Measurements from ENCODE around the gene TBC1D30.
"Not testable (repeated sequence)": the region's sequence is repeated elsewhere in the genome, so short reads cannot be mapped to it uniquely, and the experiment has no call there.

The TBC1D30 gene

GRCh38 chr12:64806593-64807460 lies 17.6 kb upstream of the TBC1D30 start:
- DNase-seq, result peak; percentile 50

DNA sequence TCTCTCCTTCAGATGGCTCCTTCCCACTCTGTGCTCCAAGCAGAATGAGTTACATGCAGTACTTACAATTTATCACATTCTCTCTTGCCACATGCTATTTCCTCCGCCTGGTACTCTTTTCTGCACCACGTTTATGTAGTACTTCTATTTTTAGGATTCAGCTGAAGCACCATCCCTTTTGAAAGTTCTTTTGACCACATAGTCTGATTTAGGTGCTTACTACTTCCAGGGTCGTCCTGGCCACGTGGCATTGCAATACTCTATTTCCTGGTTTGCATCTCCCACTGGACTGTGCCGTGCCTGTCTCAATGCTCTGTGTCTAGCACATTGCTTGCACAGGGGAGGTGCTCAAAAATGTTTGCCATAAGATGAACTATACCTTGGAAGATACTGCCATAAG lies 16.3 kb upstream of the TBC1D30 start:
- DNase-seq, result no peak

DNA sequence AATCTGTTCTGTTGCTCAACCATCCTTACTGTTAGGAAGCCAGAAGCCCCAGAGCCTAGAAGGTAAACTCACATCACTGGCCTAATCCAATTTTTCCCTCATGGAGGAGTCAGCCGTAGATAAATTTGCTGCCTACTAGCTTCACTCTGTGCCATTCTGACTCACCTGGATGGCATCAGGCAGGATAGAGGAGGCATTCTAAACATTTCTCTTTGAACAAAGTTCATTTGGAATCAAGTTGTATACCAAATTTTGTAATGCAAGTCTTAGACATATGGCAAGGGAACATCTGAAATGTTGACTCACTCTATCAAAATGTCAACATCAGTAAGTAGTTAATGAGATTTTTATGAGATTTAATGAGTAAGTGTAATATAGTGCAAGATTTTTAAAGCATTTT lies 13.6 kb upstream of the TBC1D30 start:
- DNase-seq, result no peak

- peak; percentile 44 for DNase-seq
Measured at GRCh38 chr12:64813723-64814122, 10.7 kb upstream of the TBC1D30 start.

DNA sequence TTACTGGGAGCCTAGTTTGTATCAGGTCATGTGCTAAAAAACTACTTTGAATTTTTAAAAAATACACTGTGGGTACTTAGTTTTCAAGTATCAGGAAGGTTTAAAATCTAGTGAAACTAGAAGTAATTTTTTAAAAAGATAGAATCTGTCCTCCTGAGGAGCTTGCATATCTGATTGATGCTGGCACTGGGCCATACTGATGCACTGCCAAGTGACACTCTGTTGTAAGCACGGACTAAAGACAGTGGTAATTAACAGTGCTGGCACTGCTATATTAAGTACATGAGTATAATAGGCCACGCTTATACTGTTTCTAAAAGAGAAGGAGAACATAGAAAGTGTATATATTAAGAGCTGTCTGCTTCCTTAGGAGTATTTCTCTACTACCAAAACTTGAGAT lies 10.0 kb upstream of the TBC1D30 start:
- DNase-seq, result no peak

DNA sequence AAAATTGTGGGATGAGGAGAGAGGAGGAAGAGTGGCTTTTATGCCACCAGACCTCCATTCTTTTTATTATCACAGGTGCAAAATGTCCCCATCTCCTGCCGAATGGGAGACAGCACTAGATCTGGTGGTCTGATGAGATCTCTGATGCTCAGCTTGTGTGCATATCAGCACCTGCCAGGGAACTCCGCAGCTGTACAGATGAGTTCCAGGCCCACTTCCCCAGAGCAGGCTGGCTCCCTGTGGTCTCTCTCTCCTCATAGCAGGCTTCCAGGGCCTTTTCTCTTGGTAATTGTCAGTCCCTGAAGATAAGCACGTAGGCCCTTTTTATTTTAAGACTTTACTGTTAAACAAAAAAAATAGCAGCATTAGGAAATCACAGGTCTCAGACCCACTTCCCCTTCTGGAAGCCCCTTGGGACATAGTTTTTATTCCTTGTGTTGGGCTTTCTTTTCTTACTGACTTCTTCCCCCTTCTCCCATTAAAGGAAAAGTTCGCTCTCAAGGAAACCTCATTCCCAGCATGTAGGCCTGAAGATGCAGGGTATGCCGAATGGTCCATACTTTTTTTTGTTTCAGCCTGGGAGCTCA lies 4.5 kb upstream of the TBC1D30 start:
- no peak for DNase-seq

DNA sequence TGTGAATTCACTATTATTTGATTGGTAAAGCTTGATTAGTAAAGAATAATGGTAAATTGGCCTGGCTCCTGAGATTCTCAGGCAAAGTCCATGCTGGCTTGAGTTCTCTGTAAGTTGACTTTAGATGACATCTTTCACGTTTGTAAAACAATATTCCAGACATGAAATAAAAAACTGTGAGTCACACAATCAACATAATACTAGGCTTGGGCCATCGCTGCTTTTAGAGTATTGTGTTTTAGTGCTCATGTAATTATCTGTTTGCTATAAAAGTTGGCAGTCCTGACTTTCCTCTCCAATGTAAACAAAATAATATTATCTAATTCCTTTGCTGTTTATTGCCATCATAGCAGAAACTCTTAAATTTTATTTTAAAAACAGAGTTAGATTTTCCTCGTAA lies 3.9 kb upstream of the TBC1D30 start:
- no peak for DNase-seq

DNA sequence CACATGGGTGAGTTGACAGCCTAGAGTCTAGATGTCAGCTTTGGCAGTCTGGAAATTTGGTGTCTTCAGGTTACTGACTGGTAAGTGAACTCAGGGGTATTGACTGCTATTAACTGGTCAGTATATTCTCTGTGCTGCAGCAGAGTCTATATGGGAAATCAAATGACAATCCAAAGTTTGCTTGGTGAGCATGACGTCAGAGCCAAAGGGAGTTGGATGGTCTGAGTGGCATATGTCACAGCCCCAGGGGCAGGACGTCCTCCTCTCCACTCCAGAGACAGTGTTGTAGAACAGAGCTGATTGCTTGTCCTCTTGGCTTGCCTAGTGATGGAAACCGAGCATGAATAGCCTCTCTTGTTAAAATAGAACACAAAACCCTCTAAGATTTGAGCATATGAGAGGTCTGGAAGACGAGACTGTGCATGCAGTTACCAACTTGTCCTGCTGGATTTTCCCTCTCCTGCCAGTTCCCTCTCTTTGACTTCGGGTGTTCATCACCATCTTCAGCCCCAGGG lies 3.3 kb upstream of the TBC1D30 start:
- no peak for DNase-seq

- DNase-seq, result no peak
Measured at GRCh38 chr12:64824130-64824499, 332 bp upstream of the TBC1D30 start.

DNA sequence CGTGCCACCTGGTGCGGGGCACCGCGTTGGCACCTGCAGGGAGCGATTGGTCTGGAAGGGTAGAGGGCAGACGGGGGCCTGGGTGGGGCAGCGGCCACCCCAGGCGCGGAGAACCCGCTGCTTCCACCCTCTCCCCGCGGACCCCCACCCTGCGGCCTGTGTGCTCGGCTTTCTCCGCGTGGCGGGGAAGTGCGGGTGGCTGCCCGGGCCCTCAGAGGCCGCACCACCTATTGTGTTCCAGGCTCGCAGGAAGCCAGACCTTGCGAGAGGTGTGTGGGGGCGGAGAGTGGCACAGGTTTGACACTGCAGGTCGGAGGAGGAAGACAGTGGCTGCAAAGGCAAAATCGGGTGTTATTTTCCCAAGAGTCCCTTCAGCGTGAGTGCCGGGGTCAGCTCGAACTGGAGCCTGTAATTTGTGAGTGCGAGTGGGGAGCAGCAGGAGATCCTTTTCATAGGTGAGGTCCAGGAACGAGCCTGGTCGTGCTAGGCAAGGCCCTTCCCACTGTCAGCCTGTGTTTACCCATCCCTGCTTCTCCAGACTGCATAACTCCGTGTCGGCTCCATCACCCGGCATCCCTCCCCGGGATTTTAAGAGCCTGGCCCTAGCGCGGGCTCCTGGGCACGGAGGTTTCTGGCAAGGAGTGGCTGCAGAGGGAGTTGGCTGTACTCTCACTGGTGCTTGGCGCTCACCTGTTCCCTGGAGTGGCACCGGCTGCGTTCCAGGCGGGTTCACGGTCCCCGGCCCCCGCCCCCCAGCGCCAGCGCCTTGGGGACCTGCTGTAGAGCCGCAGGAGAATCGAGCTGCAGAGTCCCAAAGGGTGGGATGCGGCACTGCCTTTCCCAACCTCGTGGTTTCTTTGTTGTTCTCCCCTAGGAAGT lies 935 bp downstream of the TBC1D30 start:
- no peak for DNase-seq

GRCh38 chr12:64826234-64826633 lies 1.8 kb downstream of the TBC1D30 start:
- DNase-seq, result peak; percentile 34

DNA sequence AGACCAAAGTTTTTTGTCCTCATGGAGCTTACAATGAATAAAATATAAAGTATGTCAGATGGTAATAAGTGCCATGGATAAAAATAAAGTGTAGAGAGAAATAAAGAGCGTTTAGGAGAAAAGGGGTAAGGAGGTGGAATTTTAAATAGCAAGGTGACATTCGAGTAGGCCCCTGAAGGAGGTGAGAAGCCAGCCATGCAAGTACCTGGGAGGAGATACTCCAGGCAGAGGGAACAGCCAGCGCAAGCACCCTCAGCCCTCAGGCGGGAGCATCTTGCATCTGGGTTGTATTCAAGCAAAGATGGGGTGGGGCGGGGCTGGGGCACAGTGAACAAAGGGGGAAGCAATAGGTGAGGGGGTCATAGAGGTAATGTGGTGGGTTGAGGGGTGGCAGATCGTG lies 4.3 kb downstream of the TBC1D30 start:
- DNase-seq, result no peak

DNA sequence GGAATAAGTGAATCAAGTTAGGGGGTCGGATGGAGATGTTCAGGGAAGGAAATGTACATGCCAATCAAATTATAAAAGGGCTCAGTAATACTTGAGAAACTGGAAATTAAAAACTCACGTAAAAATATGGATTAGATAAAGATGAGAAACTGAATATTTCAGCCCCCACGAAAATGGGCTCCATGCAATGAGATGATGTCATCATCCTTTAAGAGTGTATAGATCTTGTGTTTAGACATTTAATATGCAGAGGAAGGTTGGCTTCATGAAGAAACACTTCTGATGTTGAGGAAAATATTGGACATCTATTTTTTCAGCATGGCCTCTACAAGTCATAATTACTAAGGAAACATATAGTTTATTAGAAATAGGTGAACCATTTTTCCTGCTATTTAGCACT lies 9.5 kb downstream of the TBC1D30 start:
- DNase-seq, result no peak

- DNase-seq, result no peak
Measured at GRCh38 chr12:64835901-64836300, 11.5 kb downstream of the TBC1D30 start.

- DNase-seq, result no peak
Measured at GRCh38 chr12:64836856-64837255, 12.4 kb downstream of the TBC1D30 start.

GRCh38 chr12:64837427-64837826 lies 13.0 kb downstream of the TBC1D30 start:
- DNase-seq, result no peak

DNA sequence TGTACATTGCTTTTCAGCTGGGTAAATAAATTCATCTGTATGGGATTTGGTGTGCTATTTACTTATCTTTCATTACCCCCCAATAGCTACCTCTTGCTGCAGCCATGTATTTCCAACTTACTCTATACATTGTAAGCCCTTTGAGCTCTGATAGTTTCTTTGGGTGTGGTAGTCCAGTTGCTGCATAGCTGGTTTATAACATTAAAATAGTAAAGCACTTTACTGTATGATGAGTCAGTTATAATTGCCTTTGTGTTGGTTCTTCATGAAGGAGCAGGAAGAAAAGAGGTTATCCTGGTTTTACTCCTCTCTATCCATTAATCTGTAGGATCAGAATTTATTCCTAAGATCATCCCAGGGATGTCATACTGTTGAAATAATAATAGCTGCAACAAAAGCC lies 15.7 kb downstream of the TBC1D30 start:
- no peak for DNase-seq

- no peak for DNase-seq
Measured at GRCh38 chr12:64840949-64841717, 16.7 kb downstream of the TBC1D30 start.

GRCh38 chr12:64848409-64848808 lies 24.0 kb downstream of the TBC1D30 start:
- DNase-seq, result not testable (repeated sequence)

DNA sequence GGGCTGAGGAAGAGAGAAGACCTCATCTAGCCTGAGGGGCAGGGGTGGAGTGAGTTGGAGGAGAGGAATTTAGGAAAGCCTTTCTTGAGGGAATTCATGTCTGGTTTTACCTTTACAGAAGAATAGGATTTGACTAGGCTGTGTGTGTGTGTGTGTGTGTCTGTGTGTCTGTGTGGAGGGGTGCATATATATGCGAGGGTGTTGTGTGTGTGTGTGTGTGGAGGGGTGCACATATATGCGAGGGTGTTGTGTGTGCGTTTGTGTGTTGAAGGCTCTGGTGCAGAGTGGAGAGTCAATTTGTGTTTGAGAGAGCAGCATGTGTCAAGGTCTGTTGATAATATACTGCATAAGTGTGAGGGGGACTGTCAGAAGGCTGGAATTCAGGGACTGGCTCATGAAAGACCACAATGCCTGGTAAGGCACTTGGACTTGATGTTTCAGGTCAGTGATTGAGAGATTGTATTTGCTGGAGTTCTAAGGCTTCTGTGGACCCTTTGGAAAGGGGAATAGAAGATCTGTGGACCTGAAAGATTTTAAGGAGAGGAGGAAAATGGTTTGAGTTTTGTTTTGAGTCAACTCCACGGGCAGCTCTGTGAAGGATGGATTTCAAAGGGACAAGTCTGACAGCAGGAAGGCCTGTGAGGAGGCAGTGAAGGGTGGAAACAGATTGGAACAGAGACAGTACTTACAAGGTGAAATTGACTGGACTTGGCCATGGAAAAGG lies 34.6 kb downstream of the TBC1D30 start:
- DNase-seq, result no peak

GRCh38 chr12:64860446-64860998 lies 36.1 kb downstream of the TBC1D30 start:
- no peak for DNase-seq

- DNase-seq, result no peak
Measured at GRCh38 chr12:64864319-64864718, 39.9 kb downstream of the TBC1D30 start.
